Vagina (tissue), 2 donors: Measurements from ENCODE around the gene SLC39A11. TPM values are rescaled to one million over a fixed set of nuclear protein-coding genes. Genes with fewer than 3 reads are reported as not detected.

Source experiments
- DNase-seq, 2 donors: peaks; one replicate each; pipeline ENCODE4 v3.0.0-alpha.2; 2017; ENCODE audit errors: extremely low spot score in 2 of 2
- H3K27ac ChIP-seq: fragments of 200-600 bp; sonication (generic); one replicate; pipeline ENCODE4 v1.5.1; 2019
- H3K27me3 ChIP-seq: fragments of 200-600 bp; sonication (generic); one replicate; pipeline ENCODE4 v1.5.1; 2019
- H3K36me3 ChIP-seq, 2 donors: fragments of 200-600 bp; sonication (generic); one replicate each; pipeline ENCODE4 v1.5.1; 2017 to 2019
- H3K4me1 ChIP-seq: fragments of 200-600 bp; sonication (generic); one replicate; pipeline ENCODE4 v1.5.1; 2019
- H3K4me3 ChIP-seq, 2 donors: fragments of 200-600 bp; sonication (generic); 1 replicate in 1 of 2; 2 replicates in 1 of 2; pipeline ENCODE4 v1.5.1; 2016 to 2019
- H3K9me3 ChIP-seq: fragments of 200-600 bp; sonication (generic); one replicate; pipeline ENCODE4 v1.5.1; 2019
- CTCF ChIP-seq, 3 experiments: fragments of 450-650 bp in 2 of 3; fragments of 200-600 bp in 1 of 3; sonication (generic) in 1 of 3; IDR thresholded peaks; one replicate each; pipeline ENCODE4 v1.5.1; 2017 to 2019; ENCODE audit warnings: antibody characterized with exemption in 3 of 3, mild to moderate bottlenecking in 2 of 3, moderate library complexity in 2 of 3
- POLR2A ChIP-seq, 2 donors: fragments of 450-650 bp; IDR thresholded peaks; one replicate each; pipeline ENCODE4 v1.6.1; 2017; ENCODE audit warnings: antibody characterized with exemption in 2 of 2, mild to moderate bottlenecking in 2 of 2, moderate library complexity in 2 of 2
- POLR2AphosphoS5 ChIP-seq, 2 donors: sonication (generic); formaldehyde crosslinking; IDR thresholded peaks; one replicate each; pipeline ENCODE4 v1.9.0; 2017; ENCODE audit warnings: antibody characterized with exemption in 2 of 2, mild to moderate bottlenecking in 2 of 2, low read depth in 1 of 2; ENCODE audit not compliant: insufficient read depth in 1 of 2
- intact Hi-C: fragments of 100-400 bp; cut with DNase I; formaldehyde crosslinking; loops from one replicate; pipeline ENCODE4 v1.15.1; 2023
- total RNA-seq: library from RNA; depleted of rRNA; stranded (reverse); fragments of >200 nt; gene quantifications from one replicate; pipeline ENCODE4 v1.2.3, GENCODE V29; 2016

SLC39A11 gene
- total RNA-seq, 1 donor from 2014 or later: 22.6 TPM

- H3K4me1 ChIP-seq: peaks cover 7% of the 10 kb centered on the region
- H3K27me3 ChIP-seq: no peaks in the 10 kb centered on the region
- no peaks in the 10 kb centered on the region for H3K36me3 ChIP-seq
- H3K4me3 ChIP-seq: no peak overlapping the region
- DNase-seq: peak in 1 of 2 donors; percentile 83
- intact Hi-C loops: no loop called here
- no peak for TF ChIP-seq CTCF (IDR thresholded peaks at IDR 0.05)
- TF ChIP-seq POLR2AphosphoS5 (IDR thresholded peaks at IDR 0.05; ENCODE audit: insufficient read depth in 1 of 2, low read depth in 1 of 2): no peak
- TF ChIP-seq POLR2A (IDR thresholded peaks at IDR 0.05): no peak
- no peaks in the 10 kb centered on the region for H3K9me3 ChIP-seq
- no peak overlapping the region for H3K27ac ChIP-seq
These were observed 4.4 kb upstream of the SLC39A11 start for GRCh38 chr17:73096866-73097265.

- TF ChIP-seq POLR2AphosphoS5 (IDR thresholded peaks at IDR 0.05; ENCODE audit: insufficient read depth in 1 of 2, low read depth in 1 of 2): no peak
- TF ChIP-seq CTCF (IDR thresholded peaks at IDR 0.05): no peak
- TF ChIP-seq POLR2A (IDR thresholded peaks at IDR 0.05): no peak
- Histone ChIP-seq H3K27me3 (no peaks in the 10 kb centered on the region), H3K36me3 (no peaks in the 10 kb centered on the region), H3K4me3 (no peak overlapping the region), H3K4me1 (peaks cover 13% of the 10 kb centered on the region), H3K9me3 (no peaks in the 10 kb centered on the region), H3K27ac (no peak overlapping the region)
- intact Hi-C loops: no loop called here
- DNase-seq: peak in 1 of 2 donors; percentile 34
These were observed 3.7 kb upstream of the SLC39A11 start for GRCh38 chr17:73096211-73096610.

GRCh38 chr17:73093286-73093685 lies 798 bp upstream of the SLC39A11 start:
- intact Hi-C loops: no loop called here
- TF ChIP-seq POLR2AphosphoS5 (IDR thresholded peaks at IDR 0.05; ENCODE audit: insufficient read depth in 1 of 2, low read depth in 1 of 2) (no peak), POLR2A (IDR thresholded peaks at IDR 0.05) (no peak), CTCF (IDR thresholded peaks at IDR 0.05) (no peak)
- no peak overlapping the region for H3K27ac ChIP-seq
- H3K4me3 ChIP-seq: no peak overlapping the region
- H3K36me3 ChIP-seq: no peaks in the 10 kb centered on the region
- H3K9me3 ChIP-seq: no peaks in the 10 kb centered on the region
- no peaks in the 10 kb centered on the region for H3K27me3 ChIP-seq
- peaks cover 28% of the 10 kb centered on the region for H3K4me1 ChIP-seq
- peak in 1 of 2 donors; percentile 47 for DNase-seq

GRCh38 chr17:73091770-73092522 lies 542 bp downstream of the SLC39A11 start:
- Histone ChIP-seq H3K36me3 (peaks cover 0 to 6% of the 10 kb centered on the region in 2 donors), H3K27me3 (no peaks in the 10 kb centered on the region), H3K9me3 (no peaks in the 10 kb centered on the region), H3K27ac (peak overlapping the region; percentile 42), H3K4me3 (peak overlapping the region; percentile 59 to 65), H3K4me1 (peaks cover 28% of the 10 kb centered on the region)
- TF ChIP-seq CTCF (IDR thresholded peaks at IDR 0.05) (no peak), POLR2A (IDR thresholded peaks at IDR 0.05) (no peak), POLR2AphosphoS5 (IDR thresholded peaks at IDR 0.05; ENCODE audit: insufficient read depth in 1 of 2, low read depth in 1 of 2) (no peak)
- intact Hi-C loops: no loop called here
- peak in 1 of 2 donors; percentile 87 for DNase-seq

GRCh38 chr17:73091410-73091769 lies 1.1 kb downstream of the SLC39A11 start:
- DNase-seq: no peak
- peaks cover 28% of the 10 kb centered on the region for H3K4me1 ChIP-seq
- no peaks in the 10 kb centered on the region for H3K27me3 ChIP-seq
- TF ChIP-seq POLR2AphosphoS5 (IDR thresholded peaks at IDR 0.05; ENCODE audit: insufficient read depth in 1 of 2, low read depth in 1 of 2): no peak
- TF ChIP-seq CTCF (IDR thresholded peaks at IDR 0.05): no peak
- no peak for TF ChIP-seq POLR2A (IDR thresholded peaks at IDR 0.05)
- peak overlapping the region; percentile 59 to 65 for H3K4me3 ChIP-seq
- no peaks in the 10 kb centered on the region for H3K9me3 ChIP-seq
- no peak overlapping the region for H3K27ac ChIP-seq
- peaks cover 0 to 8% of the 10 kb centered on the region in 2 donors for H3K36me3 ChIP-seq
- intact Hi-C loops: no loop called here
